Suprapubic skin (tissue), 4 donors: ENCODE data around the gene ZNF490.

ENCODE experiments used
- CTCF ChIP-seq, 2 donors: fragments of 200-600 bp in 1 of 2; fragments of 450-650 bp in 1 of 2; sonication (generic) in 1 of 2; IDR thresholded peaks; one replicate each; pipeline ENCODE4 v1.5.1; 2016 to 2019; ENCODE audit warnings: antibody characterized with exemption in 2 of 2, mild to moderate bottlenecking in 1 of 2, moderate library complexity in 1 of 2
- POLR2A ChIP-seq, 2 donors: fragments of 450-650 bp; IDR thresholded peaks; one replicate each; pipeline ENCODE4 v1.6.1; 2017; ENCODE audit warnings: antibody characterized with exemption in 2 of 2, mild to moderate bottlenecking in 2 of 2, moderate library complexity in 2 of 2
- POLR2AphosphoS5 ChIP-seq, 3 donors: sonication (generic); formaldehyde crosslinking; IDR thresholded peaks; one replicate each; pipeline ENCODE4 v1.6.1; 2017; ENCODE audit warnings: antibody characterized with exemption in 3 of 3

GRCh38 chr19:12642506-12642905, 31.9 kb upstream of the ZNF490 start:
- TF ChIP-seq POLR2A (IDR thresholded peaks at IDR 0.05): no peak
- no peak for TF ChIP-seq POLR2AphosphoS5 (IDR thresholded peaks at IDR 0.05)
- no peak for TF ChIP-seq CTCF (IDR thresholded peaks at IDR 0.05)
